ENCODE data around the gene PRKCQ. TPM values are rescaled to one million over a fixed set of nuclear protein-coding genes. Genes with fewer than 3 reads are reported as not detected.

The PRKCQ gene
- total RNA-seq, 2 experiments from 2014 or later, result 44.8 to 47.0 TPM

- ChIA-PET POLR2A (interaction anchor here (0.6 to 2.8 kb wide), 9 partner anchors 13 to 87 kb away, joined by 3 to 11 read pairs (median 4); no protein-coding TSS in a partner anchor), CTCF (interaction anchor here (0.7 to 4.0 kb wide), 13 partner anchors 9 to 99 kb away, joined by 3 to 22 read pairs (median 4); no protein-coding TSS in a partner anchor)
Observed at GRCh38 chr10:6580279-6581029, 378 bp upstream of the PRKCQ start.

GRCh38 chr10:6579183-6579903 is 733 bp downstream of the PRKCQ start:
- CTCF ChIA-PET, result interaction anchor here (0.6 to 4.0 kb wide), 6 partner anchors 8 to 87 kb away, joined by 3 to 22 read pairs (median 4); no protein-coding TSS in a partner anchor
- POLR2A ChIA-PET, result interaction anchor here (0.7 to 2.8 kb wide), 3 partner anchors 14 to 86 kb away, joined by 6 to 8 read pairs (median 6); no protein-coding TSS in a partner anchor

- CTCF ChIA-PET, result interaction anchor here (0.6 to 4.0 kb wide), 8 partner anchors 8 to 1084 kb away, joined by 3 to 22 read pairs (median 4); no protein-coding TSS in a partner anchor
- POLR2A ChIA-PET, result interaction anchor here (0.7 to 2.8 kb wide), 3 partner anchors 14 to 86 kb away, joined by 3 to 8 read pairs (median 6); no protein-coding TSS in a partner anchor
Observed at GRCh38 chr10:6578795-6579182, 1.3 kb downstream of the PRKCQ start.

GRCh38 chr10:6578251-6578771 is 1.8 kb downstream of the PRKCQ start:
- CTCF ChIA-PET, result interaction anchor here (0.6 to 2.1 kb wide), 6 partner anchors 15 to 1084 kb away, joined by 3 to 6 read pairs (median 3); no protein-coding TSS in a partner anchor

GRCh38 chr10:6576326-6576725 is 3.8 kb downstream of the PRKCQ start:
- CTCF ChIA-PET, result interaction anchor here (0.7 kb wide), 1 partner anchor 16 kb away, joined by 4 read pairs; no protein-coding TSS in a partner anchor
- POLR2A ChIA-PET, result no interaction called here

More at GRCh38 chr10:6578251-6578771, 1.8 kb downstream of the PRKCQ start:
- POLR2A ChIA-PET, result interaction anchor here (0.7 to 2.8 kb wide), 3 partner anchors 16 to 85 kb away, joined by 3 to 8 read pairs (median 5); no protein-coding TSS in a partner anchor

GRCh38 chr10:6574664-6575176 is 5.4 kb downstream of the PRKCQ start:
- ChIA-PET POLR2A (no interaction called here), CTCF (interaction anchor here (0.9 to 1.4 kb wide), 3 partner anchors 12 to 93 kb away, joined by 3 read pairs; no protein-coding TSS in a partner anchor)

GRCh38 chr10:6570893-6571292 is 9.2 kb downstream of the PRKCQ start:
- POLR2A ChIA-PET, result interaction anchor here (0.7 to 1.6 kb wide), 2 partner anchors 8 to 489 kb away, joined by 3 to 7 read pairs; no protein-coding TSS in a partner anchor
- CTCF ChIA-PET, result interaction anchor here (0.6 kb wide), 1 partner anchor 8 kb away, joined by 4 read pairs; no protein-coding TSS in a partner anchor

GRCh38 chr10:6569259-6569658 is 10.8 kb downstream of the PRKCQ start:
- POLR2A ChIA-PET, result no interaction called here
- CTCF ChIA-PET, result no interaction called here

- ChIA-PET CTCF (interaction anchor here (1.6 kb wide), 1 partner anchor 14 kb away, joined by 4 read pairs; no protein-coding TSS in a partner anchor), POLR2A (no interaction called here)
Observed at GRCh38 chr10:6567884-6568283, 12.2 kb downstream of the PRKCQ start.

GRCh38 chr10:6567203-6567703 is 12.8 kb downstream of the PRKCQ start:
- CTCF ChIA-PET, result interaction anchor here (1.6 kb wide), 1 partner anchor 15 kb away, joined by 4 read pairs; no protein-coding TSS in a partner anchor
- POLR2A ChIA-PET, result no interaction called here

- ChIA-PET CTCF (interaction anchor here (1.0 kb wide), 1 partner anchor 101 kb away, joined by 3 read pairs; no protein-coding TSS in a partner anchor), POLR2A (no interaction called here)
Observed at GRCh38 chr10:6565588-6565987, 14.5 kb downstream of the PRKCQ start.

GRCh38 chr10:6564367-6564766 is 15.7 kb downstream of the PRKCQ start:
- ChIA-PET CTCF (interaction anchor here (1.3 to 1.4 kb wide), 2 partner anchors 33 to 103 kb away, joined by 3 read pairs; no protein-coding TSS in a partner anchor), POLR2A (no interaction called here)

- ChIA-PET POLR2A (interaction anchor here (1.4 kb wide), 1 partner anchor 21 kb away, joined by 4 read pairs; no protein-coding TSS in a partner anchor), CTCF (interaction anchor here (1.1 to 1.5 kb wide), 6 partner anchors 10 to 104 kb away, joined by 3 to 4 read pairs (median 3); no protein-coding TSS in a partner anchor)
Observed at GRCh38 chr10:6563731-6564130, 16.3 kb downstream of the PRKCQ start.

- ChIA-PET CTCF (interaction anchor here (0.6 to 1.5 kb wide), 8 partner anchors 11 to 105 kb away, joined by 3 to 4 read pairs (median 3); no protein-coding TSS in a partner anchor), POLR2A (interaction anchor here (0.8 to 1.4 kb wide), 4 partner anchors 8 to 21 kb away, joined by 3 to 4 read pairs (median 3); no protein-coding TSS in a partner anchor)
Observed at GRCh38 chr10:6563075-6563474, 17.0 kb downstream of the PRKCQ start.

- CTCF ChIA-PET, result interaction anchor here (1.2 to 1.5 kb wide), 4 partner anchors 12 to 67 kb away, joined by 3 to 4 read pairs (median 4); no protein-coding TSS in a partner anchor
- POLR2A ChIA-PET, result interaction anchor here (0.8 to 1.3 kb wide), 3 partner anchors 9 to 18 kb away, joined by 3 read pairs; no protein-coding TSS in a partner anchor
Observed at GRCh38 chr10:6562221-6562620, 17.9 kb downstream of the PRKCQ start.

GRCh38 chr10:6561552-6561951 is 18.5 kb downstream of the PRKCQ start:
- CTCF ChIA-PET, result interaction anchor here (0.7 to 1.2 kb wide), 3 partner anchors 11 to 126 kb away, joined by 3 read pairs; no protein-coding TSS in a partner anchor
- POLR2A ChIA-PET, result no interaction called here

GRCh38 chr10:6558759-6559461 is 21.2 kb downstream of the PRKCQ start:
- CTCF ChIA-PET, result interaction anchor here (1.5 to 1.7 kb wide), 4 partner anchors 15 to 108 kb away, joined by 3 to 4 read pairs (median 3); no protein-coding TSS in a partner anchor
- POLR2A ChIA-PET, result interaction anchor here (0.8 to 1.0 kb wide), 2 partner anchors 15 kb away, joined by 3 read pairs; no protein-coding TSS in a partner anchor

All from activated CD8-positive, alpha-beta memory T cell treated with anti-CD3 and anti-CD28 coated beads for 36 hours (primary cell).